ENCODE measurements around the gene MYO3A.

MYO3A gene

DNA sequence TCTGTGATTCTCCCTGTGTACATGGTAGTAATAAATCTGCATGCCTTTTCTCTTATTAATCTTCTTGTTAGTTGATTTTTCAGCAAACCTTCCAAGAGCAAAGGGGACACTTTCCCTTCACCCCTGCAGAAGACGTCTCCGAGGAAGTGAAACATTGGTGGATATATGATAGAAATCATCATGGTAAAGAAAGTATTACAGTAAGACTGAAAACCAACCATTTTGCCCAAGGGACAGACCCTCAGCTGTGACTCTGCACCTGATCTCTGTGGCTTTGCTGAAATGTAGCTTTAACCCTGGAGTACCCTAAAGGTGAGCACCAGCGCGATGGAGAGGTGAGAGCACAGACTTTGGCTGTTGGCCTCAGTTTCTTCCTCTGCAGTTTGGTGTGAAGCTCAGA lies 32.8 kb upstream of the MYO3A start:
- Histone ChIP-seq H3K9me3 (ENCODE audit: insufficient read depth, low read length) (no peaks in the 10 kb centered on the region), H3K4me3 (ENCODE audit: insufficient read length, low read depth) (no peak overlapping the region), H3K27me3 (ENCODE audit: insufficient read depth, insufficient read length) (no peaks in the 10 kb centered on the region), H3K36me3 (ENCODE audit: insufficient read depth, insufficient read length, low read length) (no peaks in the 10 kb centered on the region), H3K4me1 (ENCODE audit: insufficient read depth, insufficient read length) (no peaks in the 10 kb centered on the region), H3K9ac (ENCODE audit: insufficient read length, low read depth) (no peak overlapping the region)
- no peak for DNase-seq (ENCODE audit: low read depth, low spot score)
- no peak for TF ChIP-seq ZNF274 (IDR thresholded peaks at IDR 0.05; ENCODE audit: low read depth, low read length)
- TF ChIP-seq YY1 (IDR thresholded peaks at IDR 0.05; ENCODE audit: insufficient read depth, insufficient read length): no peak
- no peak for TF ChIP-seq SUZ12 (IDR thresholded peaks at IDR 0.05; ENCODE audit: extremely low read depth, insufficient read depth, insufficient read length)

DNA sequence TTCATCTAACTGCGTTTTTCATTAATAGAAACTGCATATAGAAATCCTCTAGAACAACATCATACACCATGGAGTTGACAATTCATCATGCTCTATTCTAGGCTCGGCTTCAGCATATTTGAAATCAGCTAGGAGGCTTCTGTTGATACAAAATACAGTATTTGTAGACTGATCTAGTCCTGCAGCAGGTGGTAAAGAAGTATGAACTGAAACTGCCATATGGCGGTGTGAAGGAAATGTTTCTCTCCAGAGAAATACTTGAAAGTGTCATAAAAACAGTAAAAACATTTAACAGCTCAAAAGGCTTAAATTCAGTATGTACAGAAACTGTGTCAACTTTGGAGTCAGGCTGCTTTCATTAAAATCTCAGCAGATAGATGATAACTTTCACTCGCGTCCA lies 32.0 kb upstream of the MYO3A start:
- no peaks in the 10 kb centered on the region for H3K4me1 ChIP-seq (ENCODE audit: insufficient read depth, insufficient read length)

DNA sequence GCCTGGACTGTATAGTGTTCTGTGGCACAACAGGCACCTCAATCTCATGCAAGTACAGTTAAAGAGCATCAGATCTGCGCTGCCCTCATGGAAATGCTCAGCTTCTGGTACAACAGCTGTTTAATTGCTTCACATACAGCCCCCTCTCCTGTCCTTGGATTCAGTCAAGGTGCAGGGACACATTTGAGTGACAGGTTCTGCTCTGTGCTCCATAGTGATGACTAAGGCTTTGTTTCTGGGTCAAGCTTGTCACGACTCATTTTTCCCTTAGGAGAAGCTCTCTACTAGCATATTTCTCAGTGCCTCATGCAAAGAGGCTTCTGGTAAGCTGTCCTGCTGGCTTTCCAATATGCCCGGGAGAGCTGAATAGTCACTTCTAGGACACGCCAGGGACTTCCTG lies 26.8 kb upstream of the MYO3A start:
- Histone ChIP-seq H3K4me3 (ENCODE audit: insufficient read length, low read depth) (no peak overlapping the region), H3K9me3 (ENCODE audit: insufficient read depth, low read length) (peaks cover 17% of the 10 kb centered on the region; the same call in 1 of the 2 replicates), H3K4me1 (ENCODE audit: insufficient read depth, insufficient read length) (no peaks in the 10 kb centered on the region), H3K27me3 (ENCODE audit: insufficient read depth, insufficient read length) (no peaks in the 10 kb centered on the region), H3K9ac (ENCODE audit: insufficient read length, low read depth) (no peak overlapping the region), H3K36me3 (ENCODE audit: insufficient read depth, insufficient read length, low read length) (no peaks in the 10 kb centered on the region)
- DNase-seq (ENCODE audit: low read depth, low spot score): no peak
- TF ChIP-seq ZNF274 (IDR thresholded peaks at IDR 0.05; ENCODE audit: low read depth, low read length) (no peak), SUZ12 (IDR thresholded peaks at IDR 0.05; ENCODE audit: extremely low read depth, insufficient read depth, insufficient read length) (no peak)

More for the DNA sequence above, 32.0 kb upstream of the MYO3A start:
- TF ChIP-seq YY1 (IDR thresholded peaks at IDR 0.05; ENCODE audit: insufficient read depth, insufficient read length) (no peak), SUZ12 (IDR thresholded peaks at IDR 0.05; ENCODE audit: extremely low read depth, insufficient read depth, insufficient read length) (no peak), ZNF274 (IDR thresholded peaks at IDR 0.05; ENCODE audit: low read depth, low read length) (no peak)
- no peak overlapping the region for H3K4me3 ChIP-seq (ENCODE audit: insufficient read length, low read depth)
- no peak for DNase-seq (ENCODE audit: low read depth, low spot score)
- no peaks in the 10 kb centered on the region for H3K9me3 ChIP-seq (ENCODE audit: insufficient read depth, low read length)
- no peaks in the 10 kb centered on the region for H3K27me3 ChIP-seq (ENCODE audit: insufficient read depth, insufficient read length)
- H3K36me3 ChIP-seq (ENCODE audit: insufficient read depth, insufficient read length, low read length): no peaks in the 10 kb centered on the region
- H3K9ac ChIP-seq (ENCODE audit: insufficient read length, low read depth): no peak overlapping the region

DNA sequence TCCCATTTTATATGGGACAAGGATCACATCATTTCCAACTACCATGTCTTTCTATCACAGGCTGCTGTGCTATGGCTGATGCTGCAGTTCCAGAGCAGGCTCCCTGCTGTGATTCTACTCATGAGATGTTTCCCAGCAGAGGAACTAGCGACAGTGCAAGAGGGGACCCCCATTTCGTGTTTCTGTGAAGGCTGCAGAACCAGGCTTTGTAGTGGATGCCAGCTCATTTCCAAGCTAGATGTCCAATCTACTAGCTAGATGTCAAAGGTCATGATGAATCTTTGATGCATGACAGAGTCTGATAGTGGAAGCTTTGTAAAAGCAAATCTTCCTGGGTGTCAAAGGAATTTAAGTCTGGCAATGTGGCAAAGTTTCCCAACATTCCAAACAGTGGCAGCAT lies 21.2 kb upstream of the MYO3A start:
- peak; percentile 48 for DNase-seq (ENCODE audit: low read depth, low spot score)
- peaks cover 36% of the 10 kb centered on the region for H3K9me3 ChIP-seq (ENCODE audit: insufficient read depth, low read length)
- no peaks in the 10 kb centered on the region for H3K36me3 ChIP-seq (ENCODE audit: insufficient read depth, insufficient read length, low read length)

DNA sequence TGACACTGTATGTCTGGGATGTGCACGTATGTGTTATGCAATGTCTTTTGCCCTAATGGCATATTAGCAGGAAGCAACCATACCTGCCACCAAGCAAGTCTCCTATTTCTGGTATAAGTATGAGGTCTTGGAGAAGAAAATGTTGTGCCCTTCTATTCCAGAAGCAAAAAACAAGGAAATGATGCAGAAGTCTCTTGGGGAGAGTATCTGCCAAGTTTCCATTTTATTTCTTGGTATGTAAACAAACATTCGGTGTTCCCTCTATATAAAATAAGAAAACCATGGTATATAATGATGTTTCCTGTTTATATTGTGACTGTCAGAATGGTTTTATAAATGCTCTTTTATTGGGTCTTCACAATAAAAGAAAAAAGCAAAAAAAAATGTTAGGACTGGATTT lies 19.3 kb upstream of the MYO3A start:
- H3K9ac ChIP-seq (ENCODE audit: insufficient read length, low read depth): no peak overlapping the region
- no peaks in the 10 kb centered on the region for H3K36me3 ChIP-seq (ENCODE audit: insufficient read depth, insufficient read length, low read length)
- TF ChIP-seq ZNF274 (IDR thresholded peaks at IDR 0.05; ENCODE audit: low read depth, low read length): no peak
- no peak for TF ChIP-seq YY1 (IDR thresholded peaks at IDR 0.05; ENCODE audit: insufficient read depth, insufficient read length)
- no peak for TF ChIP-seq SUZ12 (IDR thresholded peaks at IDR 0.05; ENCODE audit: extremely low read depth, insufficient read depth, insufficient read length)
- no peak overlapping the region for H3K4me3 ChIP-seq (ENCODE audit: insufficient read length, low read depth)
- H3K4me1 ChIP-seq (ENCODE audit: insufficient read depth, insufficient read length): no peaks in the 10 kb centered on the region
- DNase-seq (ENCODE audit: low read depth, low spot score): no peak
- H3K9me3 ChIP-seq (ENCODE audit: insufficient read depth, low read length): peaks cover 34% of the 10 kb centered on the region
- H3K27me3 ChIP-seq (ENCODE audit: insufficient read depth, insufficient read length): no peaks in the 10 kb centered on the region

More for the DNA sequence above, 21.2 kb upstream of the MYO3A start:
- H3K27me3 ChIP-seq (ENCODE audit: insufficient read depth, insufficient read length): no peaks in the 10 kb centered on the region
- H3K4me1 ChIP-seq (ENCODE audit: insufficient read depth, insufficient read length): no peaks in the 10 kb centered on the region
- H3K4me3 ChIP-seq (ENCODE audit: insufficient read length, low read depth): no peak overlapping the region
- no peak for TF ChIP-seq ZNF274 (IDR thresholded peaks at IDR 0.05; ENCODE audit: low read depth, low read length)
- TF ChIP-seq YY1 (IDR thresholded peaks at IDR 0.05; ENCODE audit: insufficient read depth, insufficient read length): no peak
- TF ChIP-seq SUZ12 (IDR thresholded peaks at IDR 0.05; ENCODE audit: extremely low read depth, insufficient read depth, insufficient read length): no peak
- no peak overlapping the region for H3K9ac ChIP-seq (ENCODE audit: insufficient read length, low read depth)

DNA sequence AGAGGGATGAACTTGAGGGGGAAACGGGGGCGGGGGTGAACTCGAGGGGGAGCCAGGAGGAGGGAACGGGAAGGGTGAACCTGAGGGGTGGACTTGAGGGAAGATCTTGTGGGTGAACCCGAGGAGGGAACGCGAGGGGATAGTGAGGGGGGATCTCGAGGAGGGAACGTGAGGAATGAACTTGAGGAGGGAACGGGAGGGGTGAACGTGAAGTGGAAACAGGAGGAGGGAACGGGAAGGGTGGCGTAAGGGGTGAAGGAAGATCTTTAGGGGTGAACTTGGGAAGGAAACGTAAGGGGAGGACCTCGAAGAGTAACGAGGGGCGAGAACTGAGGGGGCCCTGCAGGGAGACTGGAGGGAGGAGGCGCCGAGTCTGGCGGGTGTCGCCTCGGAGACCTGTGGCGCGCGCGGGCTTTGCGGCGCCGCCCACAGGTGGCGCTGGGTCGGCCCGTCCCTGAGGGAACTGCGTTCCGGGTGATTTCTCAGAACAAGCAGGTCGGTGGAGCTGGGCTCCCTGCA lies 651 bp downstream of the MYO3A start:
- no peaks in the 10 kb centered on the region for H3K36me3 ChIP-seq (ENCODE audit: insufficient read depth, insufficient read length, low read length)
- peak; percentile 16 for DNase-seq (ENCODE audit: low read depth, low spot score)
- no peaks in the 10 kb centered on the region for H3K9me3 ChIP-seq (ENCODE audit: insufficient read depth, low read length)
- peaks cover 2% of the 10 kb centered on the region for H3K4me1 ChIP-seq (ENCODE audit: insufficient read depth, insufficient read length)
- peak overlapping the region; percentile 70 for H3K4me3 ChIP-seq (ENCODE audit: insufficient read length, low read depth)
- peak overlapping the region; percentile 93 for H3K9ac ChIP-seq (ENCODE audit: insufficient read length, low read depth)
- no peak for TF ChIP-seq SUZ12 (IDR thresholded peaks at IDR 0.05; ENCODE audit: extremely low read depth, insufficient read depth, insufficient read length)
- TF ChIP-seq YY1 (IDR thresholded peaks at IDR 0.05; ENCODE audit: insufficient read depth, insufficient read length): no peak
- no peak for TF ChIP-seq ZNF274 (IDR thresholded peaks at IDR 0.05; ENCODE audit: low read depth, low read length)
- no peaks in the 10 kb centered on the region for H3K27me3 ChIP-seq (ENCODE audit: insufficient read depth, insufficient read length)

DNA sequence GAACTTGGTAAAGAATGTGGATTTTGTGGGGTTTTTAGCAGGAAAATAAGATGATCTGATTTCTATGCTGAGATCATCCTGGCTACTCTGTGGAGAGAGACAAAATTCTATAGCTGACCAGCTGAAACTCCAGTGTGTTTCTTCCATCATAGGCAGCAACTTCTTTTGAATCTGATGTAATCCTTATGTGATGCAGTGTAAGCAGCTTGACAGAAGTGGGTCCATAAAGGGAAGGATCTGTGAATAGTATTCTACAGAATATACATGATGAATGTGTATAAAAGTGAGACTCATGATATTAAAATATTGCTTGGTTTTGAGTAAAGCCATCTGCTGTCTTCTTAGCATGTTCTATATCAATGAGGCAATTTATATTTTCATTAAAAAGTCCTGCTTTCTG lies 4.4 kb downstream of the MYO3A start:
- peaks cover 2% of the 10 kb centered on the region for H3K4me1 ChIP-seq (ENCODE audit: insufficient read depth, insufficient read length)
- no peak for DNase-seq (ENCODE audit: low read depth, low spot score)
- H3K27me3 ChIP-seq (ENCODE audit: insufficient read depth, insufficient read length): no peaks in the 10 kb centered on the region
- H3K9ac ChIP-seq (ENCODE audit: insufficient read length, low read depth): no peak overlapping the region
- no peaks in the 10 kb centered on the region for H3K9me3 ChIP-seq (ENCODE audit: insufficient read depth, low read length)
- no peak overlapping the region for H3K4me3 ChIP-seq (ENCODE audit: insufficient read length, low read depth)
- no peak for TF ChIP-seq YY1 (IDR thresholded peaks at IDR 0.05; ENCODE audit: insufficient read depth, insufficient read length)
- TF ChIP-seq ZNF274 (IDR thresholded peaks at IDR 0.05; ENCODE audit: low read depth, low read length): no peak
- TF ChIP-seq SUZ12 (IDR thresholded peaks at IDR 0.05; ENCODE audit: extremely low read depth, insufficient read depth, insufficient read length): no peak
- H3K36me3 ChIP-seq (ENCODE audit: insufficient read depth, insufficient read length, low read length): no peaks in the 10 kb centered on the region

Data from NT2/D1 (cell line).